Naive thymus-derived CD4-positive, alpha-beta T cell (primary cell): ENCODE measurements around the gene TRAPPC8. TPM values are rescaled to one million over a fixed set of nuclear protein-coding genes. Genes with fewer than 3 reads are reported as not detected.
"Not testable (repeated sequence)": the region's sequence is repeated elsewhere in the genome, so short reads cannot be mapped to it uniquely, and the experiment has no call there.

Experiments
- ATAC-seq: fragments of 150-1000 bp; cut with Tn5 transposase; 2 replicates; pipeline ENCODE4 v1.10.0; 2021; ENCODE audit warnings: mild to moderate bottlenecking, moderate library complexity
- CTCF ChIA-PET: fragments of 350-600 bp; sonication (Branson Sonifier 250); formaldehyde crosslinking; loops from one replicate; lab custom pipeline; 2021; ENCODE audit warnings: antibody characterized with exemption; lab: Charles Lee
- POLR2A ChIA-PET: fragments of 350-600 bp; sonication (Branson Sonifier 250); formaldehyde crosslinking; loops from one replicate; lab custom pipeline; 2021; ENCODE audit warnings: antibody characterized with exemption, inconsistent platforms; lab: Charles Lee
- DNase-seq, 9 donors: peaks; one replicate each; pipeline versions ENCODE4 v3.0.0 to v3.0.0-alpha.2; 2020 to 2022; ENCODE audit warnings: mixed read lengths in 1 of 9
- H3K27ac ChIP-seq: one replicate; pipeline ENCODE4 v1.7.0; 2013; ENCODE audit warnings: mild to moderate bottlenecking, low read depth, low read length, moderate library complexity
- H3K27me3 ChIP-seq, 2 donors: one replicate each; pipeline ENCODE4 v1.7.0; 2013; ENCODE audit warnings: low read length in 2 of 2, mild to moderate bottlenecking in 2 of 2, moderate library complexity in 2 of 2; ENCODE audit not compliant: control insufficient read depth in 2 of 2, insufficient read depth in 2 of 2
- H3K36me3 ChIP-seq, 3 experiments: 1 replicate in 2 of 3; 2 replicates in 1 of 3; pipeline ENCODE4 v1.7.0; 2013; ENCODE audit warnings: low read length in 3 of 3, mild to moderate bottlenecking in 3 of 3, moderate library complexity in 1 of 3; ENCODE audit not compliant: insufficient read depth in 3 of 3, control insufficient read depth in 2 of 3
- H3K4me1 ChIP-seq, 2 donors: one replicate each; pipeline ENCODE4 v1.7.0; 2013; ENCODE audit warnings: low read length in 2 of 2, mild to moderate bottlenecking in 2 of 2, moderate library complexity in 1 of 2; ENCODE audit not compliant: control insufficient read depth in 2 of 2, insufficient read depth in 2 of 2
- H3K4me3 ChIP-seq: 2 replicates; pipeline ENCODE4 v1.7.0; 2013; ENCODE audit warnings: mild to moderate bottlenecking, low read length
- H3K9me3 ChIP-seq, 3 experiments: 1 replicate in 2 of 3; 2 replicates in 1 of 3; pipeline ENCODE4 v1.7.0; 2013; ENCODE audit warnings: low read length in 3 of 3; ENCODE audit not compliant: control insufficient read depth in 2 of 3
- H3K27ac Mint-ChIP-seq, 9 donors: one replicate each; pipeline ENCODE4 v1.8.0; 2020 to 2022; ENCODE audit warnings: mixed read lengths in 9 of 9, mild to moderate bottlenecking in 8 of 9, moderate library complexity in 5 of 9, inconsistent platforms in 2 of 9
- H3K27me3 Mint-ChIP-seq, 5 donors: one replicate each; pipeline ENCODE4 v1.8.0; 2021 to 2022; ENCODE audit warnings: mixed read lengths in 5 of 5, mild to moderate bottlenecking in 1 of 5
- H3K36me3 Mint-ChIP-seq, 5 donors: one replicate each; pipeline ENCODE4 v1.8.0; 2020 to 2022; ENCODE audit warnings: mixed read lengths in 5 of 5, mild to moderate bottlenecking in 3 of 5, inconsistent platforms in 1 of 5
- H3K4me1 Mint-ChIP-seq, 7 donors: one replicate each; pipeline ENCODE4 v1.8.0; 2020 to 2022; ENCODE audit warnings: mixed read lengths in 7 of 7, mild to moderate bottlenecking in 3 of 7, inconsistent platforms in 1 of 7
- H3K4me3 Mint-ChIP-seq, 10 donors: one replicate each; pipeline ENCODE4 v1.8.0; 2020 to 2022; ENCODE audit warnings: mild to moderate bottlenecking in 10 of 10, mixed read lengths in 10 of 10, moderate library complexity in 6 of 10, inconsistent platforms in 2 of 10
- H3K9me3 Mint-ChIP-seq, 11 donors: one replicate each; pipeline ENCODE4 v1.8.0; 2020 to 2022; ENCODE audit warnings: mixed read lengths in 11 of 11, mild to moderate bottlenecking in 4 of 11, inconsistent platforms in 1 of 11, moderate library complexity in 1 of 11
- intact Hi-C, 2 donors: fragments of 100-400 bp; cut with micrococcal nuclease; formaldehyde crosslinking; loops; one replicate each; pipeline ENCODE4 v1.15.1; 2023
- polyA plus RNA-seq, 2 donors: library from polyadenylated mRNA; unstranded; fragments of 300-500 nt; fragmentation: Illumina TruSeq; gene quantifications; one replicate each; pipeline ENCODE4 v1.2.3, GENCODE V29; 2021
- total RNA-seq, 6 experiments: library from RNA in 5 of 6; stranded (reverse) in 5 of 6; gene quantifications; 1 replicate in 5 of 6; 2 replicates in 1 of 6; pipeline ENCODE4 v1.2.3 and lab custom pipeline; 2021 to 2026

TRAPPC8 gene
- total and polyA plus RNA-seq, 7 experiments from 2014 or later, result 16.4 to 62.7 (median 42.7) TPM

DNA sequence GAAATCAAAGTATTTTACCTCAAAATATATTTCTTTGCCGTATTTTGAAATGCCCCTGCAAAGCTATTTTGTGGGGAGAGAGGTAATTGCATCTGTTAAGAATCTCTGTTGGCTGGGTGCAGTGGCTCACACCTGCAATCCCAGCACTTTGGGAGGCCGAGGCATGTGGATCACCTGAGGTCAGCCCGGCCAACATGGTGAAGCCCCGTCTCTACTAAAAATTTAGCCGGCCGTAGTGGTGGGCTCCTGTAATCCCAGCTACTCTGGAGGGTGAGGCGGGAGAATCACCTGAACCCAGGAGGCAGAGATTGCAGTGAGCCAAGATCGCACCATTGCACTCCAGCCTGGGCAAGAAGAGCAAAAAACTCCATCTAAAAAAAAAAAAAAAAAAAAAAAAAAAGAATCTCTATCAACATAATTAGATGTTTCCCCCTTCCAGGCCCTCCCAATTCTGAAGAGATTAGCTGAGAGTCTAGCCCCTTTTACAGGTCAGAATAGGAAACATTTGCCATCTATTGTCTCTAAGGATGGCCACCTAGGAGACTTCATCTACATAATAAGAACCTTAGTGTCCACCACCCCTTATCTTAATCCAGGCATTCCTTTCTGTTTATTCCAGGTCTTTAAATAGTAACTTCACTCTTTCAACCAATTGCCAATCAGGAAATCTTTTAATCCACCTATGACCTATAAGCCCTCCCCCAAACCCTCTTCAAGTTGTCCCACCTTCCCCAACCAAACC is 3.5 kb upstream of the TRAPPC8 start:
- POLR2A ChIA-PET, result interaction anchor here (1.3 kb wide), 1 partner anchor 73 kb away, joined by 5 read pairs; no protein-coding TSS in a partner anchor

DNA sequence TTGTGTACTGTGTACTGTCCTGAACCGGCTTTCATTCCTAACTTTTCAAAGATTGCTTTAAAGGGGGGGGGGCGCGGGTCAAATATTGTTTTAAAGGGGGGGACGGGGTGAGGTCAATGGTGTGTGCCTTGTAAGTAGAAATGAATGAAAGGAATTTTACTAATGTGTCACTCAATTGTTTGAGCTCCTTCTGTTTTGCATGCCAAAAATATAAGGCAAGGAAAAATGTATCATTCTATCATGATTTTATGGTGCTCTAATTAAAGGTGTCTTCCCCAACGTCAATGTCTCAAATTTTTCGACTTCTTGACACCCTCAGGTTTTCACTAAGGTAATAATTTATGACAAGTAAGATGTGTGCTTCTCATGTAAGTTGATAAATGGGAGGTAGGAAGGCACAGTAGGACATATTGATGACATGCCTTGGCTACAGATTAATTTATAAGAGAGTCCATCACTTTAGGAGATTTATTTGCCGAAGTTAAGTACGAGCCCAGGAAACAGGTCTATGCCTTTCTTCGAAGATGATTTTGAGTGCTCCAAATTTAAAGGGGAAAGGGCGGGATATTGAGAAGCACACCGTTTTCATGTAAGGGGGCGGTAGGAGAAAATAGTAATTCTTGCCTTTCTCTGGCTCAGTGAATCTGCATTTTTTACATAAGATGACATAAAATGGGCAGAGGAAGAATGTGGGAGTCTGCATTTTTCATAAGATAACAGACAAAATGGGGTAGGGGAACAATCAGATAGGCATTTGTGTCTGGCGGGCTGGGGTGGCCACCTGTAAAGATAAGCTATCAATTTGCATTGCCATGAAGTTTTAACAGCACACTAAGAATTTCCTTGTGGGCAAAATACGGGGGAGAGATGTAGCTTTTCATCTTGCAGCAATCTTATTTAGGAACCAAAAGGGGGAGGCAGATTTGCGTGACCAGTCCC is 1.2 kb upstream of the TRAPPC8 start:
- peaks cover 27 to 47% (median 38%) of the 10 kb centered on the region in 7 donors for H3K4me1 Mint-ChIP-seq
- peak overlapping the region; percentile 92 to 100 (median 99) for H3K27ac Mint-ChIP-seq
- POLR2A ChIA-PET, result interaction anchor here (0.9 to 4.9 kb wide), 5 partner anchors 11 to 147 kb away, joined by 3 to 99 read pairs (median 3); partner anchors contain the start of genes RNF125 and RNF138
- H3K9me3 Mint-ChIP-seq, result no peaks in the 10 kb centered on the region
- peak overlapping the region; percentile 95 to 100 (median 98) for H3K4me3 Mint-ChIP-seq
- Histone ChIP-seq H3K4me3 (peak overlapping the region; percentile 96), H3K9me3 (no peaks in the 10 kb centered on the region), H3K27me3 (no peaks in the 10 kb centered on the region), H3K4me1 (peaks cover 17 to 24% of the 10 kb centered on the region in 2 donors), H3K36me3 (peaks cover 0 to 8% (median 0%) of the 10 kb centered on the region in 3 experiments), H3K27ac (peak overlapping the region; percentile 93)
- CTCF ChIA-PET, result interaction anchor here (1.0 to 1.7 kb wide), 4 partner anchors 11 to 77 kb away, joined by 3 to 7 read pairs (median 6); no protein-coding TSS in a partner anchor
- peaks cover 0 to 4% (median 0%) of the 10 kb centered on the region in 5 donors for H3K36me3 Mint-ChIP-seq
- intact Hi-C loops, result loop anchor here (1.0 to 5.0 kb wide), 9 partner anchors 13 to 527 kb away; partner anchors contain the start of genes GAREM1 (in 2 of the 2) and RNF125 (in 2 of the 2)
- ATAC-seq, result no peak
- no peaks in the 10 kb centered on the region for H3K27me3 Mint-ChIP-seq
- DNase-seq, result peak in 3 of 9 donors; percentile 4 to 13 (median 6)

More for the DNA sequence above, 3.5 kb upstream of the TRAPPC8 start:
- Mint-ChIP-seq H3K9me3 (no peaks in the 10 kb centered on the region), H3K4me1 (peaks cover 13 to 31% (median 27%) of the 10 kb centered on the region in 7 donors), H3K27me3 (peaks cover 0 to 6% (median 0%) of the 10 kb centered on the region in 5 donors), H3K4me3 (no peak overlapping the region), H3K27ac (peak overlapping the region in 3 of 9 donors; percentile 2 to 68 (median 62)), H3K36me3 (peaks cover 0 to 2% (median 0%) of the 10 kb centered on the region in 5 donors)
- DNase-seq (no peak), ATAC-seq (no peak)
- intact Hi-C loops, result no loop called here
- peaks cover 0 to 8% (median 0%) of the 10 kb centered on the region in 3 experiments for H3K36me3 ChIP-seq
- CTCF ChIA-PET, result no interaction called here
- H3K9me3 ChIP-seq, result no peaks in the 10 kb centered on the region
- no peak overlapping the region for H3K4me3 ChIP-seq
- H3K27me3 ChIP-seq, result no peaks in the 10 kb centered on the region
- H3K27ac ChIP-seq, result no peak overlapping the region
- H3K4me1 ChIP-seq, result peaks cover 11 to 16% of the 10 kb centered on the region in 2 donors

DNA sequence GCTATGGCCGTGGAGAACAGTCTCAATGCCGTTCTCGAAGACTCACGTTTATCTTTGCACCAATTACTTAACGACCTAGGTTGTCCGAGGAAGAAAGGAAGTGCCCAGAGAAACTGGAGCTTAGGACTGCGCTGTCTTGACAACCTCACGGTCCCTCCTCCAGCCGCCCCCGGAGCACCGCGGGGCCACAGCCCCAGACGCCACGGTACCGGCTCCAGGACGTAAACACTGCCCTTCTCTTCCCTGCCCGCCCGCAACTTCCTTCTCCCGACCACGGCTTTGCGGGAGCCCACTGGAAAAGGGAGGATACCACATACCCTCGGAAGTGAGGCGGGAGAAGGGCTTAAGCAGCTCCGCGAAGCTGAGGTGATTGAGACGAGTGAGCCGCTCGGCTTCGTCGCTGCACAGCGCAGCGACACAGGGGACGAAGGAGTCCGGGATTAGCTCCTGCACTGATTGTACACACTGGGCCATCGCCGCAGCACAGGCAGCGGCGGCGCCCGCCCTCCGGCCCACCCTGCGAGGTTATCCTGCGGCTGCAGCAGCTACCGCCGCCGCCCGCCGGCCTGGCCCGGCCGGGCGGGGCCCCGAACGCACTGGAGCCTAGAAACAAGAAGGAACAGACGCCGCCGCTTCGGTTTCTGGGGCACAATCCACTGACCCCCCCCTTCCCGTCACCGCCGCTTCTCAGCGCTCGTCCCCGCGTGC is 483 bp downstream of the TRAPPC8 start:
- POLR2A ChIA-PET, result interaction anchor here (0.5 to 4.9 kb wide), 14 partner anchors 9 to 528 kb away, joined by 3 to 99 read pairs (median 4); partner anchors contain the start of genes B4GALT6, GAREM1, RNF125 and RNF138
- CTCF ChIA-PET, result interaction anchor here (0.5 to 2.5 kb wide), 5 partner anchors 13 to 106 kb away, joined by 4 to 13 read pairs (median 6); partner anchors contain the start of gene RNF125
- Mint-ChIP-seq H3K4me3 (peak overlapping the region; percentile 95 to 100 (median 98)), H3K27me3 (no peaks in the 10 kb centered on the region), H3K27ac (peak overlapping the region; percentile 95 to 100 (median 99)), H3K36me3 (peaks cover 0 to 5% (median 2%) of the 10 kb centered on the region in 5 donors), H3K9me3 (no peaks in the 10 kb centered on the region), H3K4me1 (peaks cover 28 to 56% (median 47%) of the 10 kb centered on the region in 7 donors)
- Histone ChIP-seq H3K36me3 (peaks cover 0 to 8% (median 0%) of the 10 kb centered on the region in 3 experiments), H3K27ac (peak overlapping the region; percentile 97), H3K27me3 (no peaks in the 10 kb centered on the region), H3K4me3 (peak overlapping the region; percentile 98), H3K4me1 (peaks cover 17 to 26% of the 10 kb centered on the region in 2 donors), H3K9me3 (no peaks in the 10 kb centered on the region)
- DNase-seq (peak in 2 of 9 donors; percentile 25 to 58), ATAC-seq (peak; percentile 65)
- intact Hi-C loops, result loop anchor here (2.0 to 5.0 kb wide), 2 partner anchors 75 to 528 kb away; partner anchors contain the start of gene GAREM1 (in 1 of the 2)

DNA sequence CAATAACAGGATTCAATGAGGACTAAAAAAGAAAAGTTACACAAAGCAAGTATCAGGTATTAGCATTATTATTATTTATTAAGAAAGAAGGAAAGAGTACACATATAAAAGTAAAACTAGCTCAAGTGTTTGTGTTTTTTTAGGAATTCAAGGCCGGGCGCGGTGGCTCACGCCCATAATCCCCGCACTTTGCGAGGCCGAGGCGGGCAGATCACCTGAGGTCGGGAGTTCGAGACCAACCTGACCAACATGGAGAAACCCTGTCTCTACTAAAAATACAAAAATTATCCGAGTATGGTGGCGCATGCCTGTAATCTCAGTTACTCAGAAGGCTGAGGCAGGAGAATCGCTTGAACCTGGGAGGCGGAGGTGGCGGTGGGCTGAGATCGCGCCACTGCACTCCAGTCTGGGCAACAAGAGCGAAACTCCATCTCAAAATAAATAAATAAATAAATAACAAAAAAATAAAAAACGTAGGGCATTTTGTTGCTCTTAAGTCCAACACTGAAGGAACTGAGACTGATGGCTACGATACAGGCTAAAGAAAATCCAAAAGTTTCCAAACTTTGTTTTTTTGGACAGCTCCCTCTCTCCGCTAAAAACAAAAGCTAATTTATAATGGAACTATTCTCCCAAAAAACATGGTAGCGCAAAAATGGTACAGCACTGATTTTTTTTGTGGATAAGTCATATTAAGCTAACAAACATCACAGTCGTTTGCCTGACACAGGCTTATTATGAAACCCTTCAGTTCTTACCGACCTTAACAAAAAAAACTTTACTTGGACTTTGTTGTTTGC is 1.7 kb downstream of the TRAPPC8 start:
- CTCF ChIA-PET, result interaction anchor here (1.0 to 2.5 kb wide), 2 partner anchors 78 kb away, joined by 3 to 13 read pairs; partner anchors contain the start of gene RNF125
- Mint-ChIP-seq H3K9me3 (no peaks in the 10 kb centered on the region), H3K4me3 (peak overlapping the region; percentile 95 to 100 (median 98)), H3K27ac (peak overlapping the region in 8 of 9 donors; percentile 48 to 100 (median 97)), H3K4me1 (peaks cover 30 to 61% (median 50%) of the 10 kb centered on the region in 7 donors), H3K27me3 (no peaks in the 10 kb centered on the region), H3K36me3 (peaks cover 0 to 5% (median 2%) of the 10 kb centered on the region in 5 donors)
- POLR2A ChIA-PET, result interaction anchor here (0.6 to 4.9 kb wide), 3 partner anchors 77 to 150 kb away, joined by 3 to 99 read pairs (median 30); partner anchors contain the start of genes RNF125 and RNF138
- H3K4me1 ChIP-seq, result peaks cover 17 to 26% of the 10 kb centered on the region in 2 donors
- H3K27ac ChIP-seq, result peak overlapping the region; percentile 97
- H3K27me3 ChIP-seq, result no peaks in the 10 kb centered on the region
- peaks cover 0 to 8% (median 0%) of the 10 kb centered on the region in 3 experiments for H3K36me3 ChIP-seq
- H3K9me3 ChIP-seq, result no peaks in the 10 kb centered on the region
- DNase-seq (no peak), ATAC-seq (no peak)
- peak overlapping the region; percentile 98 for H3K4me3 ChIP-seq
- intact Hi-C loops, result loop anchor here in 1 of 2 donors (5.0 kb wide), 1 partner anchor 74 kb away; no protein-coding TSS in a partner anchor

DNA sequence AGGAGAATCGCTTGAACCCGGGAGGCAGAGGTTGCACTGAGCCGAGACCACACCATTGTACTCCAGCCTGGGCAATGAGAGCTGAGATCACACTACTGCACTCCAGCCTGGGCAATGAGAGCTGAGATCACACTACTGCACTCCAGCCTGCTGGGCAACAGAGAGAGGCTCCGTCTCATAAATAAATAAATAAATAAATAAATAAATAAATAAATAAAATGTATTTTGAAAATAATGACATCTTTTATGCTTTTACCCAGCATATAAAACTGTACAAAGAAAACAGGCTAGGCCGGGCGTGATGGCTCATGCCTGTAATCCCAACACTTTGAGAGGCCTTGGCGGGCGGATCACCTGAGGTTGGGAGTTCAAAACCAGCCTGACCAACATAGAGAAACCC is 8.2 kb downstream of the TRAPPC8 start:
- H3K4me1 ChIP-seq, intact Hi-C loops, DNase-seq, POLR2A ChIA-PET, H3K27ac Mint-ChIP-seq, H3K9me3 Mint-ChIP-seq, H3K4me3 ChIP-seq, H3K4me3 Mint-ChIP-seq, H3K27me3 Mint-ChIP-seq, ATAC-seq, H3K9me3 ChIP-seq, CTCF ChIA-PET, H3K27me3 ChIP-seq, H3K27ac ChIP-seq, H3K36me3 ChIP-seq, H3K36me3 Mint-ChIP-seq: not testable (repeated sequence)
- H3K4me1 Mint-ChIP-seq, result peaks cover 15 to 43% (median 26%) of the 10 kb centered on the region in 7 donors
